Activated T-helper 2 cell treated with anti-CD3 and anti-CD28 coated beads, Interferon-gamma antibody, Interleukin-2, Interleukin-4, amounts not matched to agents 10 μg/mL and 5 μg/mL and 100 μg/mL, durations not matched to agents 14 hours and 24 hours and 36 hours (primary cell): Measurements from ENCODE around the gene TMEM191C. TPM values are rescaled to one million over a fixed set of nuclear protein-coding genes. Genes with fewer than 3 reads are reported as not detected.
"Not testable (repeated sequence)": the region's sequence is repeated elsewhere in the genome, so short reads cannot be mapped to it uniquely, and the experiment has no call there.

Source experiments
- DNase-seq: peaks from one replicate; pipeline ENCODE4 v3.0.0; 2021; ENCODE audit warnings: low spot score
- H3K27ac Mint-ChIP-seq: one replicate; pipeline ENCODE4 v1.8.0; 2021; ENCODE audit warnings: mixed read lengths
- H3K27me3 Mint-ChIP-seq: one replicate; pipeline ENCODE4 v1.8.0; 2021; ENCODE audit warnings: low read depth, mixed read lengths
- H3K36me3 Mint-ChIP-seq: one replicate; pipeline ENCODE4 v1.8.0; 2021; ENCODE audit warnings: low read depth, mixed read lengths
- H3K4me1 Mint-ChIP-seq: one replicate; pipeline ENCODE4 v1.8.0; 2021; ENCODE audit warnings: low read depth, mixed read lengths
- H3K4me3 Mint-ChIP-seq: one replicate; pipeline ENCODE4 v1.8.0; 2021; ENCODE audit warnings: low read depth, mild to moderate bottlenecking, moderate library complexity, mixed read lengths
- H3K9me3 Mint-ChIP-seq: one replicate; pipeline ENCODE4 v1.8.0; 2021; ENCODE audit warnings: mixed read lengths
- intact Hi-C: fragments of 100-400 bp; cut with micrococcal nuclease; formaldehyde crosslinking; loops from one replicate; pipeline ENCODE4 v1.15.1; 2023
- total RNA-seq: library from RNA; stranded (reverse); gene quantifications from 2 replicates; pipeline ENCODE4 v1.2.3, GENCODE V29; 2022

The TMEM191C gene
- total RNA-seq, 1 donor from 2014 or later = 0.52 TPM

DNA sequence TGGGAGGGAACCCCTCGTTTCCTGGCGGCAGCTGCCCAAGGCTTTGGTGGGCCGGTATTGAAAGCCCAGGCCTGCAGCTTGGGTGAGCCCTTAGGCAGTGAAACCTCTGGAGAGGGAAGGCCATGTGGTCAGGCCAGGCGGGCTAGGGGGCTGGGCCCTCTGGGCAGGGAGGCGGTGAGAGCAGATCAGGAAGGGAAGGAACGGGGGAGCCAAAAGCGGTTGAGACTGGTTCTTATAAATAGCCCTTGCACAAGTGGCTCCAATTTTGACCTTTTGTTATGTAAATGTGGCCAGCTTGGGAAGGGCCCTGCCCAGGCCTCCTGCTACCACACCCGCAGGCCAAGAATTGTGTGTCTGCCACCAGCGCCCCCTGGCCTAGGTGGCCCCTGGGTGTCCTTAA is 25.1 kb upstream of the TMEM191C start:
- H3K36me3 Mint-ChIP-seq, intact Hi-C loops: not testable (repeated sequence)

GRCh38 chr22:21442646-21443045 is 24.5 kb upstream of the TMEM191C start:
- not testable (repeated sequence) for DNase-seq

More for the DNA sequence above, 25.1 kb upstream of the TMEM191C start:
- DNase-seq, H3K27ac Mint-ChIP-seq, H3K4me1 Mint-ChIP-seq, H3K27me3 Mint-ChIP-seq, H3K9me3 Mint-ChIP-seq, H3K4me3 Mint-ChIP-seq: not testable (repeated sequence)

GRCh38 chr22:21443057-21443734 is 24.0 kb upstream of the TMEM191C start:
- no peaks in the 10 kb centered on the region for H3K9me3 Mint-ChIP-seq
- no peak for DNase-seq
- no peaks in the 10 kb centered on the region for H3K4me1 Mint-ChIP-seq
- no peaks in the 10 kb centered on the region for H3K27me3 Mint-ChIP-seq
- H3K27ac Mint-ChIP-seq = no peak overlapping the region
- intact Hi-C loops = no loop called here
- H3K4me3 Mint-ChIP-seq = no peak overlapping the region
- H3K36me3 Mint-ChIP-seq = peaks cover 3% of the 10 kb centered on the region

More at GRCh38 chr22:21442646-21443045, 24.5 kb upstream of the TMEM191C start:
- intact Hi-C loops, H3K27me3 Mint-ChIP-seq, H3K27ac Mint-ChIP-seq, H3K4me3 Mint-ChIP-seq, H3K36me3 Mint-ChIP-seq, H3K4me1 Mint-ChIP-seq, H3K9me3 Mint-ChIP-seq: not testable (repeated sequence)

DNA sequence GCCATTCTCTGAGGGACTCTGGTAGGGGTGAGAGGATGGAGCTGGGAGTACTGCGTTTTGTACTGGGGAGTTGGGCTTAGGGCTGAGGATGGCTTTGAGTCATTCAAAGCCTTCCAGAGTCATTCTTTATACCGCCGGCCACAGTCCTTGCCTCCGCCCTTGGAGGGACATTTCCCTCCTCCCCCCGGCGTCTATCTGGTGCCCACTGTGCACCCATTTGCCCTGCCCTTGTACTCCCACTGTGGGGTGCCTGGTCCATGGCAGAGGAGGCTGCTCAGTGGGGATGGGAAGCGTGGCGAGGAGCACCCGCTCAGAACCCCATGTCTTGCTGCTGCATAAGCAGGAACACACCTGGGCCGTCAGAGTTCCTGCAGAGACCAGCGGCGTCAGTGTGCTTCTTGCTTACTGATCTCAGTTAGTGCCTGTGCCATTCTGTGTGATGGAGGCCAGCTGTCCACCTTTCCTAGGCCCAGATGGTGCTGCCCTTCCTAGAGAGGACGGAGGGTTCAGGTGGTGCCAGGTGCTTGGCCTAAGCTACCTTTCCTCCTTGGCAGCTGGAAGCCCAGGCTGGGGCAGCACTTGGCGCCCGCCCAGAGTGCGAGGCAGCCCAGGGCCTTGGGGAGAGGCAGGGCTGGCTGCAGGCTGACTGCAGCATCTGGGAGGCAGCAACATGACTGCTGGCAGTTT is 23.3 kb upstream of the TMEM191C start:
- no peak overlapping the region for H3K27ac Mint-ChIP-seq
- H3K27me3 Mint-ChIP-seq = no peaks in the 10 kb centered on the region
- H3K36me3 Mint-ChIP-seq = peaks cover 3% of the 10 kb centered on the region
- intact Hi-C loops = no loop called here
- no peak overlapping the region for H3K4me3 Mint-ChIP-seq
- no peaks in the 10 kb centered on the region for H3K9me3 Mint-ChIP-seq
- no peaks in the 10 kb centered on the region for H3K4me1 Mint-ChIP-seq
- no peak for DNase-seq

DNA sequence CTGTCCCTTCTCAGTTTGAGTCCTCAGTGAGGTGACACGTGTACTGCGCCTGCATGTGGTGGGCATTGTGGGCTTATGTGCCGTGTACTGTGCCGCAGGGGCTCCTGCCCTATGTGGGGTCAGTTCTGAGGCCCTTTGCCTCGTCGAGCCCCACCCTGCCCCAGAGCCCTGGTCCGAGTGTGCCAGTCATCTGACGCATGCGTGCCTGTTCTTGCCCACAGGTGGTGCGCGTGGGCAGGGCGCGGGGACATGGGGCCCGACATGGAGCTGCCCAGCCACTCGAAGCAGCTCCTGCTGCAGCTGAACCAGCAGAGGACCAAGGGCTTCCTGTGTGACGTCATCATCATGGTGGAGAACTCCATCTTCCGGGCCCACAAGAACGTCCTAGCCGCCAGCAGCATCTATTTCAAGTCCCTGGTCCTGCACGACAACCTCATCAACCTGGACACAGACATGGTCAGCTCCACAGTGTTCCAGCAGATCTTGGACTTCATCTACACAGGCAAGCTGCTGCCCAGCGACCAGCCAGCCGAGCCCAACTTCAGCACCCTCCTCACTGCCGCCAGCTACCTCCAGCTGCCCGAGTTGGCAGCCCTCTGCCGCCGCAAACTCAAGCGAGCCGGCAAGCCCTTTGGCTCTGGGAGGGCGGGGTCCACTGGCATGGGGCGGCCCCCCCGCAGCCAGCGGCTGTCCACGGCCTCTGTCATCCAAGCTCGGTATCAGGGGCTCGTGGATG is 22.3 kb upstream of the TMEM191C start:
- no peaks in the 10 kb centered on the region for H3K9me3 Mint-ChIP-seq
- intact Hi-C loops = no loop called here
- H3K36me3 Mint-ChIP-seq = peaks cover 3% of the 10 kb centered on the region
- H3K27me3 Mint-ChIP-seq = no peaks in the 10 kb centered on the region
- DNase-seq = no peak
- no peak overlapping the region for H3K27ac Mint-ChIP-seq
- no peaks in the 10 kb centered on the region for H3K4me1 Mint-ChIP-seq
- no peak overlapping the region for H3K4me3 Mint-ChIP-seq

- H3K4me3 Mint-ChIP-seq = no peak overlapping the region
- H3K27ac Mint-ChIP-seq = no peak overlapping the region
- intact Hi-C loops = no loop called here
- no peaks in the 10 kb centered on the region for H3K4me1 Mint-ChIP-seq
- peaks cover 3% of the 10 kb centered on the region for H3K36me3 Mint-ChIP-seq
- H3K27me3 Mint-ChIP-seq = no peaks in the 10 kb centered on the region
- DNase-seq = no peak
- no peaks in the 10 kb centered on the region for H3K9me3 Mint-ChIP-seq
These were observed 21.6 kb upstream of the TMEM191C start for GRCh38 chr22:21445437-21446127.

DNA sequence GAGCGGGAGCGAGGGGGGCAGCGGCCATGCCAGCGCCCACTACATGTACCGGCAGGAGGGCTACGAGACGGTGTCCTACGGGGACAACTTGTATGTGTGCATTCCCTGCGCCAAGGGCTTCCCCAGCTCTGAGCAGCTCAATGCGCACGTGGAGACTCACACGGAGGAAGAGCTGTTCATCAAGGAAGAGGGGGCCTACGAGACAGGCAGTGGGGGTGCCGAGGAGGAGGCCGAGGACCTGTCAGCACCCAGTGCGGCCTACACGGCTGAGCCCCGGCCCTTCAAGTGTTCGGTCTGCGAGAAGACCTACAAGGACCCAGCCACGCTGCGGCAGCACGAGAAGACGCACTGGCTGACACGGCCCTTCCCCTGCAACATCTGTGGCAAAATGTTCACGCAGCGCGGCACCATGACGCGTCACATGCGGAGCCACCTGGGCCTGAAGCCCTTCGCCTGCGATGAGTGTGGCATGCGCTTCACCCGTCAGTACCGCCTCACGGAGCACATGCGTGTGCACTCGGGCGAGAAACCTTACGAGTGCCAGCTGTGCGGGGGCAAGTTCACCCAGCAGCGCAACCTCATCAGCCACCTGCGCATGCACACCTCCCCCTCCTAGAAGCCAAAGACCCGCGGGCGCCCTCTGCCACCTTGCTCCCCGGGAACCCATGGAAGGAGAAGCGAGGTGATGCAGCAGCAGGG is 20.9 kb upstream of the TMEM191C start:
- DNase-seq = no peak
- Mint-ChIP-seq H3K4me1 (no peaks in the 10 kb centered on the region), H3K4me3 (no peak overlapping the region), H3K27me3 (no peaks in the 10 kb centered on the region), H3K9me3 (no peaks in the 10 kb centered on the region), H3K36me3 (peaks cover 3% of the 10 kb centered on the region), H3K27ac (no peak overlapping the region)
- intact Hi-C loops = no loop called here

DNA sequence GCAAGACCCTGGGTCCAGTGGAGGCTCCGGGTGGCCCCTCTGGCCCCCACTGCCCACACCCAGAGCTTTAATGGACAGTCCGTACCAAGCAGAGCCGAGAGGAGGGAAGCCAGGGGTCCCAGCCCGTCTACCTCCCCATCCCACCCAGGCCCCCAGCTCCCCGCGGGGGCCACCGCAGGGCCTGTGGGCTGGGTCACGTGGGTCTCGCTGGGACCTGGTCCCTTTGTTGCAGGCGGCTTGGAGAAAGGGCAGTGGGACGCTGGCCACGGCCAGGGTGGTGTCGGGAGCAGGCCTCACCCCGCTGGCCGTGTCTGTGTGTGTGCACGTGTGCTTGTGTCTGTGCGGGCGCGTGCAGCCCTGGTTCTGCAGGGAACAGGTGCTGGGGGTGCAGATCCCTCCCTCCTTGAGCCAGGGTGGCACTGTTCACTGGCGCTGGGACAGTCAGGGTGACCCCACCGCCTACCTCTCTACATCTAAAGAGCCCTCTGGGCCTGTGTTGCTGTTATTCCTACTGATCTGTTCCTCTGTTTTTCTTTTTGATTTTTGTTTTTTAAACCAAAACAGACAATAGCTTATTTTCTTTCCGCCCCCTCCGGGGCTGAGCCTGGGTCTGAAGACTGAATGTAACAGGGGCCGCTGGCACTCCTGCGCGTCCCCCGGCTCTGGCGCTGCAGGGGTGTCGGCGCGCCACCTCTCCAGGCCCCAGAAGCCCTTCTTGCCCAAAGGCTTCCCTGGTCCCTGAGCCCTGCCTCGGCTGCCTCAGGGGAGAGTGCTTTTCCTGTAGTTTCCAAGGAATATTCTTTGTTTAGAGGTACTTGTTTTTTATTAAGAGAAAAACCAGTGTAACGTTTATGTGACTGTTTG is 20.1 kb upstream of the TMEM191C start:
- Mint-ChIP-seq H3K4me1 (no peaks in the 10 kb centered on the region), H3K9me3 (no peaks in the 10 kb centered on the region), H3K27me3 (no peaks in the 10 kb centered on the region), H3K36me3 (peaks cover 3% of the 10 kb centered on the region), H3K4me3 (no peak overlapping the region), H3K27ac (no peak overlapping the region)
- no peak for DNase-seq
- intact Hi-C loops = no loop called here

GRCh38 chr22:21447694-21448402 is 19.3 kb upstream of the TMEM191C start:
- DNase-seq = no peak
- no peak overlapping the region for H3K4me3 Mint-ChIP-seq
- H3K4me1 Mint-ChIP-seq = no peaks in the 10 kb centered on the region
- peaks cover 3% of the 10 kb centered on the region for H3K36me3 Mint-ChIP-seq
- no peak overlapping the region for H3K27ac Mint-ChIP-seq
- intact Hi-C loops = no loop called here
- H3K27me3 Mint-ChIP-seq = no peaks in the 10 kb centered on the region
- no peaks in the 10 kb centered on the region for H3K9me3 Mint-ChIP-seq

- H3K9me3 Mint-ChIP-seq = no peaks in the 10 kb centered on the region
- no peak overlapping the region for H3K27ac Mint-ChIP-seq
- H3K36me3 Mint-ChIP-seq = peaks cover 3% of the 10 kb centered on the region
- no peaks in the 10 kb centered on the region for H3K27me3 Mint-ChIP-seq
- H3K4me1 Mint-ChIP-seq = no peaks in the 10 kb centered on the region
- no peak for DNase-seq
- intact Hi-C loops = no loop called here
- H3K4me3 Mint-ChIP-seq = no peak overlapping the region
These were observed 18.4 kb upstream of the TMEM191C start for GRCh38 chr22:21448627-21449416.
